Measurements from ENCODE around the gene CD200.
A peak's percentile ranks its signal among the peaks of the same experiment; 100 is the strongest.

CD200 gene, protein sequence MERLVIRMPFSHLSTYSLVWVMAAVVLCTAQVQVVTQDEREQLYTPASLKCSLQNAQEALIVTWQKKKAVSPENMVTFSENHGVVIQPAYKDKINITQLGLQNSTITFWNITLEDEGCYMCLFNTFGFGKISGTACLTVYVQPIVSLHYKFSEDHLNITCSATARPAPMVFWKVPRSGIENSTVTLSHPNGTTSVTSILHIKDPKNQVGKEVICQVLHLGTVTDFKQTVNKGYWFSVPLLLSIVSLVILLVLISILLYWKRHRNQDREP

DNA sequence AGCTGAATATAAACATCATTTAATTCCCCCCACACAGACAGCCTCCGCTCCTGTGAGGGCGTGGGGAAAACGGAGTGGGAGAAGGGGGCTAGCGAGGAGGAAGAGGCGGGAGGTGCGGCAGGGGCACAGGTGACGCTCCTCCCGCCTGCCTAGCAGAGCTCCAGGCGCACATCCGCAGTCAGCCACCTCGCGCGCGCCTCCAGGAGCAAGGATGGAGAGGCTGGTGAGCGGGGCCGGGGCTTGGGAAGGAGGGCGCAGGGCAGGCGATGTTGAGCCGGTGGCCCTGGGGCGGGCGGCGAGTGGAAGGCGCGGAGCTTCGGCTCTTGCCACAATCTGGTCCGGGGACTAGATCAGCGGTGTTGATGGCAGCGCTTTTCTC lies at the start of gene CD200:
CD200 (plus strand) TSS at position 155 of the 379 bp plus-strand sequence; CDS start at position 212, 57 bp downstream.
- H3K4me2 ChIP-seq (ENCODE audit: low read length): peak within 1 kb of the TSS; percentile 62
- H3K9me3 ChIP-seq (ENCODE audit: control insufficient read depth, low read length): no peaks in the 10 kb centered on the region
- H3K9ac ChIP-seq: no peak within 1 kb of the TSS
- H3K79me2 ChIP-seq: no peaks in the 10 kb centered on the region
- peak within 1 kb of the TSS; percentile 46 for H3K4me3 ChIP-seq (ENCODE audit: low read depth, low read length)
- H3K27ac ChIP-seq: peak within 1 kb of the TSS; percentile 18
- TF ChIP-seq, protein P1, sequence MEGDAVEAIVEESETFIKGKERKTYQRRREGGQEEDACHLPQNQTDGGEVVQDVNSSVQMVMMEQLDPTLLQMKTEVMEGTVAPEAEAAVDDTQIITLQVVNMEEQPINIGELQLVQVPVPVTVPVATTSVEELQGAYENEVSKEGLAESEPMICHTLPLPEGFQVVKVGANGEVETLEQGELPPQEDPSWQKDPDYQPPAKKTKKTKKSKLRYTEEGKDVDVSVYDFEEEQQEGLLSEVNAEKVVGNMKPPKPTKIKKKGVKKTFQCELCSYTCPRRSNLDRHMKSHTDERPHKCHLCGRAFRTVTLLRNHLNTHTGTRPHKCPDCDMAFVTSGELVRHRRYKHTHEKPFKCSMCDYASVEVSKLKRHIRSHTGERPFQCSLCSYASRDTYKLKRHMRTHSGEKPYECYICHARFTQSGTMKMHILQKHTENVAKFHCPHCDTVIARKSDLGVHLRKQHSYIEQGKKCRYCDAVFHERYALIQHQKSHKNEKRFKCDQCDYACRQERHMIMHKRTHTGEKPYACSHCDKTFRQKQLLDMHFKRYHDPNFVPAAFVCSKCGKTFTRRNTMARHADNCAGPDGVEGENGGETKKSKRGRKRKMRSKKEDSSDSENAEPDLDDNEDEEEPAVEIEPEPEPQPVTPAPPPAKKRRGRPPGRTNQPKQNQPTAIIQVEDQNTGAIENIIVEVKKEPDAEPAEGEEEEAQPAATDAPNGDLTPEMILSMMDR (IDR thresholded peaks at IDR 0.05): no peak
- no peaks in the 10 kb centered on the region for H3K27me3 ChIP-seq (ENCODE audit: control insufficient read depth, insufficient read depth, low read length)
- H3K36me3 ChIP-seq (ENCODE audit: control insufficient read depth, insufficient read depth, low read length): no peaks in the 10 kb centered on the region
- H2AFZ ChIP-seq: peak within 1 kb of the TSS; percentile 50
- no peaks in the 10 kb centered on the region for H3K4me1 ChIP-seq

DNA sequence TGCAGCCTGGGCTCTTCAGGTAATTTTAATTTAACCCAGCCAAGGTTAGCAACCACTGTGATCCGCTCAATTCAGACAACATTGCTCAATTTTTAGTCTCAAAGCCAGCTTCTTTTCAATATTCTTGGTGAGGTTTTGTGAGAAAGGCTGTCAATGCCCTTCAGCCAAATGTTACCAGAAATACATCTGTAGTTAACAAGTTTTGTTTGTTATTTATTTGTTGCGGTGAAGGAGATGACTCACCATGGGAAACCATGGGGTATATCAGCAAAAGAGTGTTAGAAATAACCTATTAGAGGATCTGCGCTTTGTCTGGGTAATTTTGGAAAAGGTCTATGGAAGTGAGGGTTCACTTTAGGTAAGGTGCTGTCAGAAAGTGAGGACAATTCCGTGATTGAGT lies 43.9 kb upstream of the CD200 start:
- Histone ChIP-seq H3K4me2 (ENCODE audit: low read length) (no peak overlapping the region), H3K9ac (no peak overlapping the region), H2AFZ (no peak overlapping the region), H3K27me3 (ENCODE audit: control insufficient read depth, insufficient read depth, low read length) (no peaks in the 10 kb centered on the region), H3K79me2 (no peaks in the 10 kb centered on the region), H3K4me3 (ENCODE audit: low read depth, low read length) (no peak overlapping the region), H3K4me1 (no peaks in the 10 kb centered on the region), H3K27ac (no peak overlapping the region), H3K9me3 (ENCODE audit: control insufficient read depth, low read length) (no peaks in the 10 kb centered on the region), H3K36me3 (ENCODE audit: control insufficient read depth, insufficient read depth, low read length) (no peaks in the 10 kb centered on the region)
- TF ChIP-seq, protein P1 (IDR thresholded peaks at IDR 0.05): no peak

DNA sequence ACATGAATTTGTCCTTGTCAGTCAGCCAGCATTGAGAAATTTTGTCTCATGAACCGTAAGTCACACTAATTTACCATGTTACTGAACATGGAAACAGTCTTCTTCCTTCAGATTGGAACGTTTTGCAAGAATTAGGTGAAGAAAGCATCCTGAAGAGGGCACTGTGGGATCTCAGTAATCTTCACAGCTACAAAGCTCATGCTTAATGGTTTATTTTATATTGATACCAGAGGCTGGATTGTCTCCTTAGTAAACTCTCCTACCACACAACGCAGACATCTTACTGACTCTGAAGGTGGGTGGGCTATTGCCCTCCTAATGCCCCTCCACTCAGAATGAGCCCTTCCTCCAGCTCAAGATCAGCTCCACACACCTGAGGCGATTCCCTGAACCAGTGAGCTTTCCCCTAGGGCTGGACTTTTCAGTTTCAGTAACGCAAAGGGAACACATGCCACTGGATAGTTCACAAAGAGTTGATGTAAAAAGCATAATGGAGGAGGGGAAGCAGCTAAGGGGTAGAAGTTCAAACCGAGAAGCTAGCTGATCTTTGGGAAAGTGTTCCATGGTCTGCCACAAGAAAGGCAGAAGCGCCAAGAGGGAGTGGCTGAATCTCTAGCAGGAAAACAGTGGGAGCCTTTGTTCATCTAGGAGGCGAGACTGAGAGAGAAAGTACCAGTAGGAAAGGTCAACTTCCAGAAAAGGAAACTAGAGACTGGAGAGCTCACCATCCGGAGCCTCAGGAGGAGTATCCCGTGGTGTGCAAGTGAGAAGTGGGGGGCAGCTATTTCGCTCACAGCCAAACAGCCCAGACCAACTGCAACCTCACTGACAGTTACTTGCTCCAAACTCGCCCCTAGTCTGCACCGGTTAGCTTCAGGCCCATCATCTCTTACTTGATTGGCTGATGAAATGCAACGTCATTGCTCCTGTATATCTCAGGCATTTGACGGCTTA lies 39.3 kb upstream of the CD200 start, which contains the start of gene SLC9C1:
SLC9C1 (minus strand) TSS at position 849 of the 954 bp plus-strand sequence. CDS start 7,425 bp downstream, outside the sequence.
- no peaks in the 10 kb centered on the region for H3K79me2 ChIP-seq
- peak within 1 kb of the TSS; percentile 37 for H3K27ac ChIP-seq
- peak within 1 kb of the TSS; percentile 90 for H3K4me2 ChIP-seq (ENCODE audit: low read length)
- H2AFZ ChIP-seq: peak within 1 kb of the TSS; percentile 87
- no peaks in the 10 kb centered on the region for H3K4me1 ChIP-seq
- no peaks in the 10 kb centered on the region for H3K27me3 ChIP-seq (ENCODE audit: control insufficient read depth, insufficient read depth, low read length)
- H3K36me3 ChIP-seq (ENCODE audit: control insufficient read depth, insufficient read depth, low read length): no peaks in the 10 kb centered on the region
- TF ChIP-seq, protein P1 (IDR thresholded peaks at IDR 0.05): peak; percentile 58
- H3K9me3 ChIP-seq (ENCODE audit: control insufficient read depth, low read length): no peaks in the 10 kb centered on the region
- H3K4me3 ChIP-seq (ENCODE audit: low read depth, low read length): peak within 1 kb of the TSS; percentile 45
- no peak within 1 kb of the TSS for H3K9ac ChIP-seq

DNA sequence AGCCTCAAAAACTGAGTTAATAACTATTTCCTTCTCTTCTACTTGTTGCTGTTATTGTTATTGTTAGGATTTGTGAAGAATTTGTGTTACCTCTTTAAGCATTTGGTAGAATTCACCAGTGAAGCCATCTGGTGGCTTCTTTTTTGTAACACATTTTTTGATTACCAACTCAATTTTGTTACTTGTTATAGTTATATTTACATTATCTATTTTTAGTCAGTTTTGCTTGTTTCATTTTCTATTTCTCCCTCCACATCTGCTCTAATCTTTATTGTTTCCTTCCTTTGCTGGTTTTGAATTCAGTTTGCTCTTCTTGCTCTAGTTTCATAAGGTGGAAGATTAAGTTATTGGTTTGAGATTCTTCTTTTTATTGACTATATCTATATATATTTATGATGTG lies 35.2 kb upstream of the CD200 start:
- Histone ChIP-seq H3K27ac (no peak overlapping the region), H3K9me3 (ENCODE audit: control insufficient read depth, low read length) (no peaks in the 10 kb centered on the region), H3K79me2 (no peaks in the 10 kb centered on the region), H2AFZ (no peak overlapping the region), H3K9ac (no peak overlapping the region), H3K4me1 (no peaks in the 10 kb centered on the region), H3K27me3 (ENCODE audit: control insufficient read depth, insufficient read depth, low read length) (no peaks in the 10 kb centered on the region), H3K36me3 (ENCODE audit: control insufficient read depth, insufficient read depth, low read length) (no peaks in the 10 kb centered on the region), H3K4me3 (ENCODE audit: low read depth, low read length) (no peak overlapping the region), H3K4me2 (ENCODE audit: low read length) (no peak overlapping the region)
- TF ChIP-seq, protein P1 (IDR thresholded peaks at IDR 0.05): no peak
